Stimulated activated naive CD4-positive, alpha-beta T cell treated with Interleukin-2 at 50 U/mL for 16 hours (primary cell): ENCODE results near the gene SFSWAP.

ENCODE experiments used
- DNase-seq: peaks from one replicate; lab custom pipeline; 2025; lab: John Stamatoyannopoulos, UW

The SFSWAP gene

GRCh38 chr12:131815131-131815530 is 104.2 kb downstream of the SFSWAP start:
- no peak for DNase-seq

GRCh38 chr12:131816495-131816894 is 105.6 kb downstream of the SFSWAP start:
- DNase-seq, result no peak

- DNase-seq, result no peak
Measured at GRCh38 chr12:131817241-131817640, 106.4 kb downstream of the SFSWAP start.

- DNase-seq, result no peak
Measured at GRCh38 chr12:131818821-131819585, 108.1 kb downstream of the SFSWAP start.

- DNase-seq, result no peak
Measured at GRCh38 chr12:131824450-131824849, 113.6 kb downstream of the SFSWAP start.

GRCh38 chr12:131825146-131825892 is 114.4 kb downstream of the SFSWAP start:
- no peak for DNase-seq

DNA sequence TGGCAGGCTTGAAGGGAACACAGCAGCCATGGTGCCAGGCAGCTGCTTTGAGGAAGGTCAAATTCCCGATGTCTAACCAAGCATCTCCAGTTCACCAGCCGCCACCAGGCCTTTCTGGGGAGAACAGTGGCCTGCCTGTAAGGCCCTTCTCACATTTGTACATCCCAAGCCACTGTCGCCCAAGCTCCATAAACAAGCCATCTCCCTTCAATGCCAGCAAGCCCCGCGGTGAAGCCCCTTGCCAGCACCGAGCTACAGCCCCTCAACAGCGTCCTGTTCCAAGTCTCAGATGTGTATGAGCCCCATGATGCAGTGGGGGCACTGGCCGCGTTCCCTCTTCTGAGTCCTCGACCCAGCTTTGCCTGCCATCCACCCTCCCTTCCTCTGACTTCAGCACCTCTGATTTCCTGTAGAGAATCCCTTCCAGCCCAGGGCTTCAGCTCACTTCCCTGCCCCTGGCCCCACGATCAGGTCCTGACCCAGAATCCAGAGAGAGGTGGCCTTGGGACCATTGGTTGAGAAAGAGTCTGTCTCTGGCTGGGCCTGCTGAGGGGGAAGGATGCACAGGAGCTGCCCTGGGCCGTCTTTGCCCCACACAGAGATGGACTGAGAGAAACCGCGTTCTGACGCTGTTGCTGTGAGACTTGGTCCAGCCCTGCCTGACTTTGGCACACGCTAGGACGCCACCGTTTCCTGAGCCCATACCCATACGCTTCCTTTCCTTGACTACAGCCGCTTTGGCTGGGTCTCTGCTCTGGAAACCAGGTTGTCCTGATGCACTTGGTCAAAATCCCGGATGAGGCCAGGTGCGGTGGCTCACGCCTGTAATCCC is 115.4 kb downstream of the SFSWAP start:
- no peak for DNase-seq

GRCh38 chr12:131827961-131828534 is 117.2 kb downstream of the SFSWAP start, which contains the start of gene MMP17:
Gene MMP17 (plus strand): TSS chr12:131828393. CDS start chr12:131828495, 102 bp downstream.
- DNase-seq, result peak; percentile 18

GRCh38 chr12:131828671-131829355 is 117.9 kb downstream of the SFSWAP start:
- no peak for DNase-seq

GRCh38 chr12:131829356-131829747 is 118.5 kb downstream of the SFSWAP start:
- DNase-seq, result no peak

DNA sequence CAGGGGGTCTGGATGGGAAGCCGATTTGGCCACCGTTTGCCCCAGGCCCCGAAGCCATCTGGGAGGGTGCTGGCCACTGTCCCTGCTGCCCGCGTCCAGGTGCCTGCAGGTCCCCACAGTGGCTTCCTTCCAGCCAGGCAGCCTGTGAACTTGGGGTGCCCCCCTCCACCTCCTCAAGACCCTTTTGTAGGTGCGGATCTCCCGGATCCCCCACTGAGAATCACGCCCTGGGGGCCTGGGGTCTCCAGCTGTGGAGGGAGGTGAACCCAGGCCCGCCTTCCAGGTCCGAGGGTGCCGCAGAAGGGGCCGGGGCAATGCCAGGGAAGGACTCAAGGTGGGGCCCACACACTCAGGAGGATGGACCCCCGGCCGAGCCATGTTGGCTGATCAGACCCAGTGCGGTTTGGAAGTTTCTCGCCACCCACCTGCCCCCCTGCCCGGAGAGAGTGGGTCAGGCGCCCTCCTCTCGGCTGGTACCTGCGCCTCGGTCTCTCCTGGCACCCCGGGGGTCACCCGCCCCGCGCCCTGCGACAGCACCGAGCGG is 119.0 kb downstream of the SFSWAP start:
- DNase-seq, result no peak

DNA sequence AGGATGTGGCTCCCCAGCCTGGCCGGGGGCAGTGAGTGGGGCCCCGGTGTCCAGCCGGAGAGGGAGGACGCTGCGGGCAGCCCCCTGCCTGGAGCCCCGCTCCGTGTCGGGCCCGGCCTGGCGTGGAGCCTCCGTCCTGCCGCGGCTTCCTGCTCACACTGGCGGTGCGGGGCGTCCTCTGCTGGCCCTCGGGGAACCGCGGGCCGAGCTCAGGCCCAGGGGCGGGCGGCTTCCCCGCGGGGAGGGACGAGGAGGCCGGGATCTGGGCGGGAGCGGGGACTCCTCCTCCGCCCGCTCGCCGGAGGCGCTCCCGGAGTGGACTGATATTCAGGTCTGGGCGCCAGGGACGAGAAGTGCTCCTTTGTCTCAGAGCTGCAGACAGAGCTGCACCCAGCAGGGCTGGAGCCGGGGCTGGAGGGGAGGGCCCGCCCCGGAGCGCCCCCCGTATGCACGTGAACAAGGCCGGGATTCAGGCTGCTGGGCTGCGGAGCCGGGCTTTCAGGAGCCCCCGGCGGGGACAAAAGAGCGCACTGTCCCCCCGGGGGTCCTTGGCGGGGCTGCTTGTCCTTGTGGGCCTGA is 119.5 kb downstream of the SFSWAP start:
- DNase-seq, result no peak

DNA sequence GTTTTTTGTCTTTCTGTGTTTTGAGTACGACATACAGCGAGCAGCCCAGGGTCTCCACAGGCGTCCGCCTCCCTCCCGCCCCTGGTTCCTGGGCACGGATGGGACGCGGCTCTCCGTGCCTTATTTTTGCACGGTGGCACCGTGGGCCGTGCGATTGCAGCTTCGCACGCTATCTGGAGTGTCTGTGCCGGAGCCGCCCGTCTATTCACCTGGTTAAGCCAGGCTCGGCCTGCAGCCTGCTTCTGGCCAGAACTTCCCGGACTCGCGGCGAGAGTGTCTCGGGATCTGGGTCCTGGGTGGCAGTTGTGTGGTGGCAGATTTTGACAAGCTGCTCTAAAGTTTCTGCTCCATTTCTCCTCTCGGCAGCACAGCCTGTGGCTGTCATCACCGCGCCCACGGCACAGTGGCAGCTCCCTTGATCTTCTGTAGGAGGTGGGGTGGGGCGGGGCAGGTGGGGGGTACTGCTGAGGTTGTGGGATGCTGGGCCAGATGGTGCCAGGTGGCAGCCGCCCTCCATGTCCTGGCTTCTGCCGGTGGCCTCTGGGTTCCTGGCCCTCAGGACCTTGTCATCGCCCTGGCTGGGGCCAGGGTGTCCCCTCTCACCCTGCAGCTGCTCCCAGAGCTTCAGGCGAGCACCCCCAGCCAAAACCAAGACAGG is 120.2 kb downstream of the SFSWAP start:
- DNase-seq, result peak; percentile 18

DNA sequence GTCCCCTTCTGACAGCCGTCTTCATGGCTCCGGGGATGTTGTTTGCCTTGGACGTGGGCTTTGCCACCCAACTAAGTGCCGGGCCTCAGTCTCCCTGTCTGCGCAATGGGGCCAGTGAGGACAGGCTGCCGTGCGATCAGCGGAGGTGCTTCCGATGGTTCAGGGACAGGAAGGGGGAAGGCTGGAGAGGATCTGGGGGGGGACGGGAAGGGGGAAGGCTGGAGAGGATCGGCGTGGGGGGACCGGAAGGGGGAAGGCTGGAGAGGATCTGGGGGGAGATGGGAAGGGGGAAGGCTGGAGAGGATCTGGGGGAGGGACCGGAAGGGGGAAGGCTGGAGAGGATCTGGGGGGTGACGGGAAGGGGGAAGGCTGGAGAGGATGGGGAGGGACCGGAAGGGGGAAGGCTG is 120.7 kb downstream of the SFSWAP start:
- DNase-seq, result no peak

DNA sequence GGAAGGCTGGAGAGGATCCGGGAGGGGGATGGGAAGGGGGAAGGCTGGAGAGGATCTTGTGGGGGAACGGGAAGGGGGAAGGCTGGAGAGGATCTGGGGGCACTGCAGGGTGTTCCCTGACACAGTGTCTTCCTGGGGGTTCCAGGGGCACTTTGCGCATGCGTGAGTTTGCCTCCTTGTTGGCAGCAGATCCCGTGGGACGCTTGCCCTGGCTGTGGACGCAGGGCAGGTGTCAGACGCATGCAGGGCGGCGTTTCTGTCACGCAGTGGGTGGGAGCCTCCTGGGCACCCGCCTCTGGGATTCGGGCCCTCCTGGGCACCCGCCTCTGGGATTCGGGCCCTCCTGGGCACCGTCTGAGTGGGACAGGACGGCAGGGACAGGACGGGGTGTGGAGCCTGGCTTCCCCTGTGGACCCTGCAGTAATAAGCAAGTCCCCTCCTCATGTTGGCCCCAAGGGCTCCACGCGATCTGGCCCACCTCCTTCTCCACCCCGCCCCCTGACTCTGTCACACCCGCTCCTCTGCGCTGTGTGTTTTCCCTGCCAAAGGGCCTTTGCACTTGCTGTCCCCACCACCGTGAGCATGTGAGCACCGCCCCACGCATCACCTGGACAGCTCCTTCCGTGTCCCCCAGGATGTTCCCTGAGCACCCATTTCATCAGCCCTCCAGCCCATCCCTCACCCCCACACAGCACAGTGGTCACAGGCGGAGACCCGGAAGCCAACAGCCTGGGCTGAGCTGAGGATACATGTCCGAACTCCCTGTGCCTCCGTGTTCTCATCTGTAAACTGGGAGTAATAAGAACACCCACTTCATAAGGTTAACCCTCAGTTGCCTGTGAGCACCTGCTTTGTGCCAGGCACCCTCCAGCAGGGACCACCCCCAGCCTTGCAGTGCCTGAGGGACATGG is 121.7 kb downstream of the SFSWAP start:
- no peak for DNase-seq

DNA sequence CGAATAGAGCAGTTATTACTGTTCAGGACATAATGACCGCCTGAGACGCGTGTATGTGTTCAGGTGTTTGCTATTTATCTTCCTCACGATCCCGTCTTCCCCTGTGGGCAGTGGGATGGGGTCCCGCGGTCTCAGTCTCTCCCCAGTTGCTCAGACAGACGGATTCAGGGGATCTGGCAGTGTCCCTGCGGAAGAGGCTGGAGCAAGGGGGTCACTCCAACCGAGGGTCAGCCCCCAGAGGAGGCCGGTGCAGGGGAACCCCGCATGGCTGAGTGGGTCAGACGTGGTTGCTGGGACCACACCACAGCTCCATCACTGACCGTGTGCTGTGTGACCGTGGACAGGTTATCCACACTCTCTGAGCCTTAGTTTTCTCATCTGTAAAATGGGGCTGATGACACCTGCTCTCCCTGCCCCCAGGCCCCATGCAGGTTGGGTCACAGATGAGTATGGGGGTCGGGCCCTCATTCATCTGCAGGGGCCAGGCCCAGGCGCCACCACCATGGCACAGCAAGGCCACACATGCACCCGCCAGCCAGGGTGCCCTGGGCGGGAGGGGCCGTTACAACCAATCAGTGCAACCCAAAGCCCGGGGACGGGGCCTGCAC is 122.5 kb downstream of the SFSWAP start:
- DNase-seq, result no peak

DNA sequence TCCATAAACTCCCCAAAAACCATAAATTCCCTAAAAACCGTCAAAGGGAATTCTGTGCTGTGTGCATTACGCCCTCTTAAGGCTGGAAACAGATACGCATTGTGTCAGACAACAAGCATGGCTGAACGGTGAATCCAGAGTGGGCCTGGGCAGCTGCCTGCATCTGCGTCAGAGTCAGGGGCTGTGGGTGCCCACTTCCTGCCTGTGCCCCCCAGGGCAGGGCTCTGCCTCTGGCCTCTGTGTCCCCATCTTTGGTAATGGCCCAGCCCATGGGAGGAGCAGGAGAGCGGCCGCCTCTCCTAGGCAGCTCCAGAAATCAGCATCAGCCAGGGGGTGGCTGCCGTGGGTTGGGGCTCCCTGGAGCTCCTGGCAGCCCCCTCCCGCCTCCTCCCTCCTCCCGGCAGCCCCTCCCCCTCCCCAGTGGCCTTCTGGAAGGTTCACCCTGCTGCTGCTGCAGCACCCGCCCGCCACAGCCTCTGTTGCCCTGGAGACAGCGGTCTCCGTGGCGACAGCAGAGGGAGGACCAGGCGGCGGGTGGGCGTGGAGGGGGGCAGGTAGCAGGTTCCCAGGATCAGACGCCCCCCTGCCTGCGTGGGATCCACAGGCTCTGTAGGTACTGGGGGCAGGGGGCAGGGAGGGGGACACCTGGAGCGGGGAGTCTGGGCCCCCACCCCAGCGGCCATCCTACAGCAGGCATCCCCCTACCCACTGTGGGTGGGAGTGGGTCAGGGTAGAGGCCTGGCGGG is 123.2 kb downstream of the SFSWAP start:
- DNase-seq, result no peak
